Sigmoid colon (tissue), 4 donors: ENCODE data around the gene LURAP1L.

Source experiments
- POLR2A ChIP-seq, 2 donors: fragments of 450-650 bp; IDR thresholded peaks; one replicate each; pipeline ENCODE4 v1.6.1; 2016; ENCODE audit warnings: antibody characterized with exemption in 2 of 2, mild to moderate bottlenecking in 2 of 2, moderate library complexity in 2 of 2
- POLR2AphosphoS5 ChIP-seq, 4 donors: sonication (generic); formaldehyde crosslinking; IDR thresholded peaks; one replicate each; pipeline ENCODE4 v1.6.1; 2017; ENCODE audit warnings: antibody characterized with exemption in 4 of 4
- TF ChIP-seq, protein P1 (sequence below), 4 experiments: fragments of 450-650 bp in 3 of 4; fragments of 200-600 bp in 1 of 4; IDR thresholded peaks; one replicate each; pipeline ENCODE4 v1.5.1; 2016 to 2019; ENCODE audit warnings: antibody characterized with exemption in 4 of 4, mild to moderate bottlenecking in 3 of 4, moderate library complexity in 2 of 4

- TF ChIP-seq, protein P1, sequence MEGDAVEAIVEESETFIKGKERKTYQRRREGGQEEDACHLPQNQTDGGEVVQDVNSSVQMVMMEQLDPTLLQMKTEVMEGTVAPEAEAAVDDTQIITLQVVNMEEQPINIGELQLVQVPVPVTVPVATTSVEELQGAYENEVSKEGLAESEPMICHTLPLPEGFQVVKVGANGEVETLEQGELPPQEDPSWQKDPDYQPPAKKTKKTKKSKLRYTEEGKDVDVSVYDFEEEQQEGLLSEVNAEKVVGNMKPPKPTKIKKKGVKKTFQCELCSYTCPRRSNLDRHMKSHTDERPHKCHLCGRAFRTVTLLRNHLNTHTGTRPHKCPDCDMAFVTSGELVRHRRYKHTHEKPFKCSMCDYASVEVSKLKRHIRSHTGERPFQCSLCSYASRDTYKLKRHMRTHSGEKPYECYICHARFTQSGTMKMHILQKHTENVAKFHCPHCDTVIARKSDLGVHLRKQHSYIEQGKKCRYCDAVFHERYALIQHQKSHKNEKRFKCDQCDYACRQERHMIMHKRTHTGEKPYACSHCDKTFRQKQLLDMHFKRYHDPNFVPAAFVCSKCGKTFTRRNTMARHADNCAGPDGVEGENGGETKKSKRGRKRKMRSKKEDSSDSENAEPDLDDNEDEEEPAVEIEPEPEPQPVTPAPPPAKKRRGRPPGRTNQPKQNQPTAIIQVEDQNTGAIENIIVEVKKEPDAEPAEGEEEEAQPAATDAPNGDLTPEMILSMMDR (IDR thresholded peaks at IDR 0.05), result no peak
- TF ChIP-seq POLR2AphosphoS5 (IDR thresholded peaks at IDR 0.05) (no peak), POLR2A (IDR thresholded peaks at IDR 0.05) (no peak)
These were observed 9.1 kb downstream of the LURAP1L start for GRCh38 chr9:12783767-12784460.
